DLD1 (cell line): Measurements from ENCODE around the gene REP15.
"Not testable (repeated sequence)": the region's sequence is repeated elsewhere in the genome, so short reads cannot be mapped to it uniquely, and the experiment has no call there.

Experiments
- in situ Hi-C: cut with HindIII; loops from 2 replicates; pipeline ENCODE4 v1.10.0; 2017; ENCODE audit warnings: low sequenced_read_pairs

The REP15 gene

GRCh38 chr12:27696864-27697564 lies 767 bp downstream of the REP15 start:
- in situ Hi-C loops: no loop called here

DNA sequence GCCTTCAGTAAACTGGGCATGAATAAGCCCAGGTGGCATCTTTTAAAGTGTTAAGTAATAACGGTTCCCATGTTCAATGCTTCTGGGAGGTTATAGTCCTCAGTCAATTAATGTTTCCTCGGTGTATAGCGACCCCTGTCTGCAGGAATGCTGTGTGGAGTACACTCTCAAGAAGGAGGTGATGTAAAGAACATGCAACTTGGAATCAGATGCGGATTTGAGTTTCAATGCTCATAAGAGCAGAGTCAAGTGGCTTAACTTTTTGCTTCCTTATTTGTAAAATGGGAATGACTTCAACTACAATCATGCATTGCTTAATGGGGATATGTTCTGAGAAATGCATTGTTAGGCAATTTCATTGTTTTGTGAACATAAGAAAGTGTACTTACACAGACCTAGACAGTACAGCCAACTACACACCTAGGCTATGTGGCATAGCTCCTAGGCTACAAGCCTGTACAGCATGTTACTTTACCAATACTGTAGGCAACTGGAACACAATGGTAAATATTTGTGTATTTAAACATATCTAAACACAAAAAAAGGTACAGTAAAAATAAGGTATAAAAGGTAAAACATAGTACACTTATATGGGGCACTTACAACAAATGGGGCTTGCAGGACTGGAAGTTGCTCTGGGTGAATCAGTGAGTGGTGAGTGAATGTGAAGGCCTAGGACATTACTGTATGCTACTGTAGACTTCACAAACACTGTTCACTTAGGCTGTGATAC lies 7.6 kb downstream of the REP15 start:
- in situ Hi-C loops: no loop called here

GRCh38 chr12:27705263-27705662 lies 9.0 kb downstream of the REP15 start:
- in situ Hi-C loops: no loop called here

GRCh38 chr12:27707216-27707615 lies 11.0 kb downstream of the REP15 start:
- in situ Hi-C loops: no loop called here

DNA sequence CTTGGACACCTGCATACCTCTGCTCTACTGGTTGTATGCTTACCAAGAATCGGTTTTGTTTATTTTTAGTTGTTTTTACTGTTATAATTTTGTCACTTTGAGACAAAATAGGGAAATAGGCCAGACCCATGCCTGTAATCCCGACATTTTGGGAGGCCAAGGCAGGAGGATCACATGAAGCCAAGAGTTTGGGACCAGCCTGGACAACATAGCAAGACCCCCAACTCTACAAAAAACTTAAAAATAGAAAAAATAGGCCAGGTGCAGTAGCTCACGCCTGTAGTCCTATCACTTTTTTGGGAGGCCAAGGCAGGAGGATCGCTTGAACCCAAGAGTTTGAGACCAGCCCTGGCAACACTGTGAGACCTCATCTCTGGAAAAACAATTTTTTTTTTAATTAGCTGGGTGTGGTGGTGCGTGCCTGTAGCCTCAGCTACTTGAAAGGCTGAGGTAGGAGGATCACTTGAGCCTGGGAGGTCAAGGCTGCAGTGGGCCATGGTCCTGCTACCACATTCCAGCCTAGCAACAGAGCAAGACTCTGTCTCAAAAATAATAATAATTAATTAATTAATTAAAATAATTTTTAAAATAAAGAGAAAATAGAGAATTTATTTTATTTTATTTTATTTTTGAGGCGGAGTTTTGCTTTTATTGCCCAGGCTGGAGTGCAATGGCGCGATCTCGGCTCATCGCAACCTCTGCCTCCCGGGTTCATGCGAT lies 13.1 kb downstream of the REP15 start:
- in situ Hi-C loops: no loop called here

DNA sequence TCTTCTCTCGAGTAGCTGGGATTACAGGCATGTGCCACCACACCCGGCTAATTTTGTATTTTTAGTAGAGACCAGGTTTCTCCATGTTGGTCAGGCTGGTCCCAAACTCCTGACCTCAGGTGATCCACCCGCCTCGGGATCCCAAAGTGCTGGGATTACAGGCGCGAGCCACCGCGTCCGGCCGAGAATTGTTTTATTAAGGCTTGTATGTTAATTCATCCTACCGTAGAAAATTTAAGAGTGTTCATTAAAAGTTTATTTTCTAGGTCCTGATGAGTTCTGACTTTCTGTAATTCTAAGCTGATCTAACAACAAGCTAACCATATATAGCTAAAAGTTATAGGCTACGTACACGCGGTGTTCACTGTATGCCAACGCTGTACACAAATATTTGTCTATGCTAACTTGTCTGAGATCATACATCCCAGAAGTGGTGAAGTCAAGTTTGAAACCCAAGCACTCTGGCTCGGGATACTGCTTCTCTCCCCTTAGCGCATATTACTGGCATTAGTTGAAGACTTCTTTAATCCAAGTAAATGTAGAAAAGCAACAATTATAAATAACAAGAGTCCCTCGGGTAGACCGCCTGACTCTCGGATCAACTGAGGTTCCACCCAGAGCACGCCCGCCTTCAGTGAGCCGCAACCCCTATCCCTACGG lies 13.8 kb downstream of the REP15 start:
- in situ Hi-C loops: no loop called here

GRCh38 chr12:27710592-27711316 lies 14.5 kb downstream of the REP15 start, which contains the start of gene MRPS35:
Gene MRPS35, plus strand, starts transcription at chr12:27710832. Its CDS starts 12 bp downstream, at chr12:27710844.
- in situ Hi-C loops: no loop called here

- in situ Hi-C loops: no loop called here
These were observed 15.1 kb downstream of the REP15 start for GRCh38 chr12:27711317-27711682.

GRCh38 chr12:27711967-27712366 lies 15.7 kb downstream of the REP15 start:
- in situ Hi-C loops: no loop called here

DNA sequence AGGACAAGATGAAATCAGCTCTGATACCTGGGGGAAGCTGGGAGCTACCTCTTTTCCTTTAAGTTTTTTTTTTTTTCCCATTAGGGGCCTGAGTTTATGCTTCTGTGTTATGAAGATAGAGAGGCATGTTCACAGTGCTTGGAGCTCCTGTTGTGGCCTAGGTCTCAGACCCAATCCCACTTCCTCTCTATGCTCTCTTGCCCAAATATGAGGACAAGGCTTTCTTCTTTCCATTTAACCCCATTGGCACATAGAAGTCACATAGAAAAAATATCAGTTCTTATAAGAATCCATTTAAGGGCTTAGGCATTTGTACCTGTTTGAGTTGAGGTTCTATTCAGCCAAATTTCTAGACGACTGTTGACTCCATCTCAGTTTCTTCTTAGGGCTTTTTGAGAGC lies 27.0 kb downstream of the REP15 start:
- in situ Hi-C loops: no loop called here

GRCh38 chr12:27730097-27730588 lies 33.9 kb downstream of the REP15 start:
- in situ Hi-C loops: no loop called here

GRCh38 chr12:27732281-27732680 lies 36.0 kb downstream of the REP15 start:
- in situ Hi-C loops: no loop called here

GRCh38 chr12:27733052-27733656 lies 36.9 kb downstream of the REP15 start:
- in situ Hi-C loops: no loop called here

GRCh38 chr12:27733791-27734190 lies 37.5 kb downstream of the REP15 start:
- in situ Hi-C loops: no loop called here

GRCh38 chr12:27734321-27734720 lies 38.1 kb downstream of the REP15 start:
- in situ Hi-C loops: not testable (repeated sequence)

DNA sequence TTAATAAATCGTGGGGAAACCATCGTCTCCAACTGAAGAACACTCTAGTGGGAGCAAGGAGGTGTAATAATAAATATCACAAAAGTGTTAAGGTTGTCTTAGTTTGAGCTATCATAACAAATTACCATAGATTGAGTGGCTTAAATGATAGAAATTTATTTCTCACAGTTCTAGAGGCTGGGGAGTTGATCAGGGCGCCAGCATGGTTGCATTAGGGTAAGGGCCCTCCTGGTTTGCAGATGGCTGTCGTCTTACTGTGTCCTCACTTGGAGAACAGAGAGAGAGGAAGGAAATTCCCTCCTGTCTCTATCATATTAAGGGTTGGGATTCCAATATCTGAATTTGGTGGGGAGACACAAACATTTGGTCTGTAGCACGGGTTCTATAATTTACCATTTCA lies 47.4 kb downstream of the REP15 start:
- in situ Hi-C loops: no loop called here

DNA sequence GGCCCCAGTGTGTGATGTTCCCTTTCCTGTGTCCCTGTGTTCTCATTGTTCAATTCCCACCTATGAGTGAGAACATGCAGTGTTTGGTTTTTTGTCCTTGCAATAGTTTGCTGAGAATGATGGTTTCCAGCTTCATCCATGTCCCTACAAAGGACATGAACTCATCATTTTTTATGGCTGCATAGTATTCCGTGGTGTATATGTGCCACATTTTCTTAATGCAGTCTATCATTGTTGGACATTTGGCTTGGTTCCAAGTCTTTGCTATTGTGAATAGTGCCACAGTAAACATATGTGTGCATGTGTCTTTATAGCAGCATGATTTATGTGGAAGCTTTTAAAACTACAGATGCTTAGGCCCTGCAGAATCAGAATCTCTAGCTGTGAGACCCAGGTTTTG lies 49.5 kb downstream of the REP15 start:
- in situ Hi-C loops: not testable (repeated sequence)
